Stimulated activated CD4-positive, alpha-beta T cell treated with anti-CD3 and anti-CD28 coated beads, Interleukin-4, amount 100 ng/mL, for 24 hours (primary cell): ENCODE data around the gene ZBTB3.
"Not testable (repeated sequence)": the region's sequence is repeated elsewhere in the genome, so short reads cannot be mapped to it uniquely, and the experiment has no call there.

Source experiments
- DNase-seq: peaks from one replicate; pipeline ENCODE4 v3.0.0-alpha.2; 2020

ZBTB3 gene

GRCh38 chr11:62755086-62755615 lies 1.2 kb upstream of the ZBTB3 start:
- no peak for DNase-seq

- DNase-seq, result no peak
These were observed 795 bp downstream of the ZBTB3 start for GRCh38 chr11:62752994-62753735.

GRCh38 chr11:62752177-62752785 lies 1.7 kb downstream of the ZBTB3 start:
- DNase-seq, result no peak

DNA sequence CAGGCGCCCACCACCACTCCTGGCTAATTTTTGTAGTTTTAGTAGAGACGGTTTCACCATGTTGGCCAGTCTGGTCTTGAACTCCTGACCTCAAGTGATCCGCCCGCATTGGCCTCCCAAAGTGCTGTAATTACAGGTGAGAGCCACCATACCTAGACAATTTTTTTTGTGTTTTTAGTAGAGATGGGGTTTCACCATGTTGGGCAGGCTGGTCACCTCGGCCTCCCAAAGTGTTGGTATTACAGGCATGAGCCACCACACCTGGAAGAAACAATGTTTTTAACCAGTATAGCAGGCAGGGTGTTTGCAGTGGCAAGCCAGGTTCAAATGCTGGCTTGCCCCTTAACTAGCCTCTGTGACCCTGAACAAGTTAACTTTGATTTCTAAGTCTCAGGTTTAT lies 4.0 kb downstream of the ZBTB3 start:
- DNase-seq, result not testable (repeated sequence)

DNA sequence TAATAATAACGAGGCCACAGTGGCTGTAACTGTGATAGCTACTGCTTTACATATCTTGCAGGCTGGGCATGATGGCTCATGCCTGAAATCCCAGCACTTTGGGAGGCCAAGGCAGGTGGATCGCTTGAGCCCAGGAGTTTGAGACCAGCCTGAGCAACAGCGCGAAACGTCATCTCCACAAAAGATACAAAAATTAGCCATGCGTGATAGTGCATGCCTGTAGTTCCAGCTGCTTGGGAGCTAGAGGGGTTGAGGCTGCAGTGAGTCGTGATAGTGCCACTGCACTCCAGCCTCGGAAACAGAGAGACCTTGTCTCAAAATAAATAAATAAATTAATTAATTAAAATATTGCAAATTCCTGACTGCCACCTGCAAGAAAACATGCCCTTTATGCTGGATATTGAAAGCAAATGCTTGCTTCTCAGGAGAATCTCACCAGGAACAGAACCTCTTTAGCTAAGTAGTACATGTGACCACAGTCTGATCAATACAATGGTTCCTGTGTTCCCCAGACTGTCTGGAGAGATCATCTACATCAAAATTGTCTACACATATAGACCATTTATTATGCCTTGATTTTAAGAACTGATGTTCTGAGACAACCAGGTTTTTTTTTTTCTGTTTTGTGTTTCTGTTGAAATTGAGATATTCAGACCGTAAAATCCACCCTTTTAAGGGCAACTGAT lies 6.3 kb downstream of the ZBTB3 start:
- no peak for DNase-seq

GRCh38 chr11:62737196-62737595 lies 16.8 kb downstream of the ZBTB3 start:
- no peak for DNase-seq

DNA sequence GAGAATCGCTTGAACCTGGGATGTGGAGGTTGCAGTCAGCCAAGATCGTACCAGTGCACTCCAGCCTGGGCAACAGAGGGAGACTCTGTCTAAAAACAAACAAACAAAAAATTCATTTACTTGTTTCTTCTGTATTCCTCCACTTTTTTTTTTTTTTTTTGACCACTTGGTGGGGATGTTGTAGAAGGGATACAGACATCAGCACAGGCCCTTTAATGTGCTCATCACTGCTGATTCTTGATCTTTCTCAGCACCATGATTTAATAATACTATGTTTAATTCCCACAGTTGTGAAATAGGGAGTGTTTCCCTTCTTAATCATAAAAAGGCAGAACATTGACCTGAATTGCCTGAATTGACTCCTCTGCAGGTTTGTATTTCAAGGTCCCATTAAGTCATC lies 21.1 kb downstream of the ZBTB3 start:
- no peak for DNase-seq

DNA sequence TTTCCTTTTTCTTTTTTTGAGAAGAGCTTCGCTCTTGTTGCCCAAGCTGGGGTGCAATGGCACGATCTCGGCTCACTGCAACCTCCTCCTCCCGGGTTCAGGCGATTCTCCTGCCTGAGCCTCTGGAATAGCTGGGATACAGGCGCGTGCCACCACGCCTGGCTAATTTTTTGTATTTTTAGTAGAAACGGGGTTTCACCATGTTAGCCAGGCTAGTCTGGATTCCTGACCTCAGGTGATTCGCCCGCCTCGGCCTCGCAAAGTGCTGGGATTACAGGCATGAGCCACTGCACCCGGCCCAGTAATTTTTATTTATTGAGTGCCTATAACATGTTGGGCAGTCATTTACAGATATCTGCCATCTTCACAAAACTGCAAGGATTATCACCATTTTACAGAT lies 23.9 kb downstream of the ZBTB3 start:
- not testable (repeated sequence) for DNase-seq

- peak; percentile 87 for DNase-seq
These were observed 25.6 kb downstream of the ZBTB3 start, which contains the start of gene TTC9C for GRCh38 chr11:62728171-62728988. TSS of gene TTC9C (plus strand) at chr11:62728486. CDS start at chr11:62728849, 363 bp downstream.

- peak; percentile 89 for DNase-seq
These were observed 26.1 kb downstream of the ZBTB3 start for GRCh38 chr11:62727872-62728170.

DNA sequence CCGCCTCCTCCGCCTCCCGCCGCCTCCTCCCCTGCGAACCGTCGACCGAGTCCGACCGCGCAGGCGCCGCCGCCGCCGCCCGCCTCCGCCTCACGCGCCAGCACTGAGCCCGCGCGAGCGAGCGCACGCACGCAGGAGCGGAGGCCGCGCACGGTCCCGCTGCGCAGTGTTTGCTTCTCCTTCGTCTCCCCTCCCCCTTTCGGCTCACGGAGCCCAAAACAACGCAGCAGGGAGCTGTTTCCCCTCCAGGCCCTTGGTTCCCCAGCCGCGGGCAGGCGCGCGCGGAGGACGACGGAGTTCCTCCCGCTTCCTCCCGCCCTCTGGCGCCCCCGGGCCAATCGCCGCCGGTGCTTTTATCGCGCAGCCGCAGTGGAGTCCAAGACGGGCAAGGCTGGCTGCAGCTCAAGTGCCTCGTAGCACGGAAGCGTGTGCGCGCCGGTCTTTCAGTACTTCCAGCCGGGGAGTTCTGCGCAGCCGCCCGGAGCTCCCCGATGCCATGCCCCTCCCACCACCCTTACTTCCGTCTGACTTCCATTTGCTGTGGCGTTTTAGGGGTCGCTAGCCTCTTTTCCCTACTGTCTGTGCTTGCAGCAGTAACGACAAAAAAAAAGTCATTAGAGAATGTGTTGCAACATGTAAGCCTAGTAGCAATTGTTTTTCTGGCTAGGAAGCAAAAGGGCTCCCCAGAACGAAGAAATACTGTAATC lies 26.6 kb downstream of the ZBTB3 start, which contains the start of gene HNRNPUL2:
Gene HNRNPUL2, minus strand, starts transcription at position 293 of the 707 bp plus-strand sequence. CDS start 301 bp downstream, outside the sequence.
- DNase-seq, result peak; percentile 98

GRCh38 chr11:62726915-62727164 lies 27.1 kb downstream of the ZBTB3 start:
- no peak for DNase-seq

DNA sequence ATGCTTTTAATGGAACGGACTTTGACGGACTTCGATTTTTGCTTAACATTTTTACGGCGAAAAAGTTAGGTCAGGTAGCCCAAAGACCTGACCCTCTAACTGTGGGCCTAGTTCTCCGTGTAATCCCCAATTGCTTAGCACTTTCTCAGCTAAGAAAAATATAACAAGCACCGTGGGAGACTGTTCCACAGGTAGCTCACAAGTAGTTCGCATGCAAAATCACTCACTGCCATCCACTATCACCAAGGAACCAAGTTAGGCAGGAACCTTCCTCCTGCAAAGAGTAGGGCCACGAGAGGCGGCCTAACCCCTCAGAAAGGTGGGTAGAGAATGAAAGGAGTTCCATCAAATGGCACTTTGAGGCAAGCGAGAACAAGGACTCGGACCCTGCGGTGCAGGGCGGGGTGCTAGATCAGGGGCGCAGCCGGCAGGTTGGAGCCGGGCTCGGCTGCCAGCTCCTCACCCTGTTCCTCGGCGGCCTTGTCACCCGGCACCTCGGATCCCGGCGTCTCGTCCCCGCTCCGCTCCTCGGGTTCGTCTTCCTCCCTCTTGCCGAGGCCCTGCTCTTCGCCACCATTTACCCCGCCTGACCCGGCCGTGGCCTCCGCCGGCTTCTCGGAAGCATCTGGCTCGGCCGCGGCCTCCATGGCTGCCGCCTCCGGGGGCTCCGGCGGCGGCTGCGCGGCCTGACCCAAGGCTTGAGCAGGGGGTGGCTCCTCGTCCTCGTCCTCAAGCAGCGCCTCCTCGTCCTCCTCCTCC lies 27.6 kb downstream of the ZBTB3 start:
- no peak for DNase-seq

GRCh38 chr11:62725646-62726045 lies 28.3 kb downstream of the ZBTB3 start:
- DNase-seq, result no peak

- DNase-seq, result no peak
These were observed 29.8 kb downstream of the ZBTB3 start for GRCh38 chr11:62724171-62724570.

DNA sequence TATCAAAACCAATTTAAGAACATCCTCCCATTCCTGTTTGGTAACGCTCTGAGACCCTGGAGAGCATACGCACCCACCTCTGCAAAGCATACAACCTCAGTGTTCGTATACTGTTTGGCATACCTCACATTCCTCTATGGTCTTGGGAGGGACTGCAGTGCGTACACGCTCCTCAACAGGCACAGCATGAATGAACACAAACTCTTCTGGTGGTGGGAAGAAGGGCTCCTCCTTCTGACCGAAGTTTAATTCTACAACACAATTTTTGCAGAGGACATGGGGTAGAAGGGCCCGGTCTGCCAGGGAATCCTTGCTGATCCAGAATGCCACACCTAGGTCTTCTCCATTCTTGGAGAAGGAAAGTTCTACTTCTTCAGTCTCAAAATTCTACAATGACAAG lies 32.0 kb downstream of the ZBTB3 start:
- DNase-seq, result no peak

- DNase-seq, result no peak
These were observed 34.5 kb downstream of the ZBTB3 start for GRCh38 chr11:62719302-62719978.

GRCh38 chr11:62716816-62717215 lies 37.1 kb downstream of the ZBTB3 start:
- no peak for DNase-seq

DNA sequence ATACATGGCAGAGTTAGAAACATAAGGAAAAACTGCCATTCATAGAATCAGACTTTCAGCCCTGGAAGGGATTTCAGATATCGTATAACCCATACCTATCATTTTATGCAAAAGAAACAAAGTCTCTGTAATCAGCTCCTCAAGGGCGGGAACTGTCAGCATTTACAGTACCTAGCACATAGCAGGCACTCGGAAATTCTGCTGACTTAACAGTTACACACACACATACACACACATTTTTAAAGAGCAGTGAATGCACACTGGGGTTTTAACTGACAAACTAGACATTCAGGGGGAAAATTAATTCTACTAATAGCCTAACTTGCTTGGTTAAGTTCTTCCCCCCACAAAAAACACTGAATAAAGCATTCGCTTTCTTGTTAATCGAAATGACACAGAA lies 37.8 kb downstream of the ZBTB3 start:
- DNase-seq, result no peak

GRCh38 chr11:62715150-62716130 lies 38.5 kb downstream of the ZBTB3 start:
- DNase-seq, result no peak
